ENCODE results near the gene ERCC5.

ERCC5 gene

DNA sequence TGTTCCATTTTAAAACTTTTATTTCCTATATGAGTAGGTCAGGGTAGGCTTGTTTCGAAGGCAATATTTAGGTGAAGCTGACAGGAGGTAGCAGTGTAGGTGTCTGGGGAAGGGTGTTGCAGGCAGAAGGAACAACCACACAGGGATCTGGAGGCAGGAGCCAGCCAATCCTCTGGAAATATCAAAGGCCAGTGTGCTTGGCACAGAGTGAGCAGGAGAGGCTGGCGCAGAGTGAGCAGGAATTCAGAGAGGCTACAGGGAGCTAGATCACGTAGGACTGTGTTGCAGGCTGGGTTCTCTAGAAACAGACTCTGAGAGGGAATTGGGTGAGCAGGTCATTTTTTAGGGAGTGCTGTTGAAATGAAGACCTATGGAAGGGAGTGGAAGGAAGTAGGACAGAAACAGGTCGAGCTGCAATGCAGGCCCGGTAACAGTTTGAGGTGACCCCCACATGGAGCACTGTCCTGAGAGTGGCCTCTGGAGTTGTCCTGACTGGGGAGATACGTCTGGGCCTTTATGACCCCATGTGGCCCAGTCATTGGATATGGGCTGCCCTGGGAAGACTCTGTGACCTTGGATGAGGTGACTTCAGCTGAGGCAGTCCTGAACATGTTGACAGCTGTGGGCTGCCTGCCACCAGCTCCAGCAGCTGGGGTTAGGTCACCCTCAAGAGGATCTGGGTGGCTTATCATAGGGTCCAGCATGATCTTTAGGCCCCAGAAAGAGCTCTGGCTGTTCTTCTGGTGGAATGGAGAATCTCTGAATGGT, 51.7 kb downstream of the ERCC5 start:
- DNase-seq, result no peak

DNA sequence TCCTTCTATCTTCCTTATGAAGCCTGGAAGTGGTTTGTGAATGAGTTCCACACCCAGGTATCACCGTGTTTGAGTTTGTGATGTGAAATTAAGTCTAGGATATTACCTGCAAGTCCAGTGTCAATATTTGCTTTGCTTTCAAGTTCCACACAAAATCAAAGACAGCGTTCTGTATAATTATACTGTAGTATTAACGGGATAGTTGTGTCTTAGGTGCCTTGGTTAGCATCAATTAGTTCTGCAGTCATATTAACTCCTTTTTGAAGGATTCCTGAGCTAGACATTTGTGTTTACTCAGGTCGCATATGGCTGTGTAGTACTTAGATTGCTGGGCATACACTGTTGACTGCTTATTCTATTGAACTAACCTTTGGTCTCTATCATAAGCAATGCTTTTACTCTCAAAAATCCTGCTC, 54.4 kb downstream of the ERCC5 start:
- no peak for DNase-seq

DNA sequence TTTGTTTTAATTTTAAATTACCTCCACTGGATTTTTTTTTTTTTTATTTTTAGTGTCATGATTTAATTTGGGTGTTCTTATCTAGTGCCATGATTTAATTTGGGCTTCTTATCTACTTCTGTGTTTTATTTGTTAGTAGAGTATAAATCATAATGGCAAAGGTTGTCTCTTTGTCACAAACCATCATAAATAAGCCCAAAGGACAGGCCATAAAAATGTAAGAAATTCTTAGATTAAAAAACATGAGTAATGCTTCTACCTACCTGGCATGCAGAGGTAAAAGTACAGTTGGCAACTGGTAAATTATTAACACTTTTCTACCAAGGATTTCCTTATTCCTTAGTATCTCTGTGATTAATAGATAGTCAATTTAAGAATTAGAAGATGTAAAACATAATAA, 55.2 kb downstream of the ERCC5 start:
- DNase-seq, result no peak

DNA sequence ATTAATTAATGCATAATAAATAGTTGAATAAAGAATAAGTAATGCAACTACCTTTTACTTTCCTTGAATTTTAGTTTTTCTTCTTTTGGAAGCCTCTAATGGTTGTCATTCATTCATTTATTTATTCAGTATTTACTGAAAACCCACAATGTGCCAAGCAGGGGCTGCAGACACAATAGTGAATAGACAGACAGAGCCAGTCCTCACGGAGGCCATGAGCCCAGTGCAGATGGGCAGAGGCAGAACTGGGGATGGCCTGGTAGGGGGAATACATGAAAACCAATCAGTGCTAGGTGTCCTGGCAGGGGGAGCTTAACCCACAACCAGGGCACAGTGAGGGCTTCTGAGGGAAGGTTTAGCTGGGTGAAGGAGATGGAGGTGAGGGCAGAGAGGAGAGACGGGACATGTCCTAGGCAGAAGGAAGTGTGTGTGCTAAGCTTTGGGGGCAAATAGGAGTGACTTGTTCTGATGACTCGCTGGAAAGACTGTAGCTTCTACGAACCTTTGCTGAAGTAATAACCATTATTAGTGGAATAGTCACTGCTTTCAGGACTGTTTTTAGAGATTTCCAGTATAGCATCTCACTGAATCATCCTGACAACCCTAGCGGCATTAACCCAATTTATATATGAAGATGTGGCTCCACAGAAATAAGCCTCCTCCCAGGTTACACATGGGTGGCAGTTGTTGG, 55.9 kb downstream of the ERCC5 start:
- no peak for DNase-seq

DNA sequence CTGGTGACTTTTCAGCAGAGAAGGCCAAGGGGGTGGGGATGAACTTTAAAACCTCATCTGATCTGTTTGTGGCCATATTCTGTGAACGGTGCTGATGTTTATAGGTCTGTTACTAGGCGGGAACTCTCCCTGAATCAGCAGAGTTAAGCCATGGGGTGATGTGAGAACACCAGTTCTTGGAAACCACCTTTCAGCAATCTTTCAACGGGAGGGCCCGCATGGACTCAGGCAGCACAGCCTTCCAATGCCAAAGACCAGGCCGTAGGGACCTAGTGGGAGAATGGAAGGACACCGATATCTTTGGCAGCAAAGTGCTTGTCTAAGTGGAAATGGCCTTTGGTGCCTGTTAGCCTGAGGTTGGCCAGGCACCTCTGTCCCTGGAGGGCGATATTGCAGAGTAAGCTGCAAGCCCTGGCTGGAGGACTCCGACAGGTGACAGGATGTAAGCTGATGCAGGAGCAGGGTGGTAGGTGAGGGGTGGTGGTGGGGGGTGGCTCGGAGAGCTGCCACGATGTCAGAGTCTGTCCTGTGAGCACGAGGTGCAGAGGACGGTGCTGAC, 57.0 kb downstream of the ERCC5 start:
- no peak for DNase-seq

DNA sequence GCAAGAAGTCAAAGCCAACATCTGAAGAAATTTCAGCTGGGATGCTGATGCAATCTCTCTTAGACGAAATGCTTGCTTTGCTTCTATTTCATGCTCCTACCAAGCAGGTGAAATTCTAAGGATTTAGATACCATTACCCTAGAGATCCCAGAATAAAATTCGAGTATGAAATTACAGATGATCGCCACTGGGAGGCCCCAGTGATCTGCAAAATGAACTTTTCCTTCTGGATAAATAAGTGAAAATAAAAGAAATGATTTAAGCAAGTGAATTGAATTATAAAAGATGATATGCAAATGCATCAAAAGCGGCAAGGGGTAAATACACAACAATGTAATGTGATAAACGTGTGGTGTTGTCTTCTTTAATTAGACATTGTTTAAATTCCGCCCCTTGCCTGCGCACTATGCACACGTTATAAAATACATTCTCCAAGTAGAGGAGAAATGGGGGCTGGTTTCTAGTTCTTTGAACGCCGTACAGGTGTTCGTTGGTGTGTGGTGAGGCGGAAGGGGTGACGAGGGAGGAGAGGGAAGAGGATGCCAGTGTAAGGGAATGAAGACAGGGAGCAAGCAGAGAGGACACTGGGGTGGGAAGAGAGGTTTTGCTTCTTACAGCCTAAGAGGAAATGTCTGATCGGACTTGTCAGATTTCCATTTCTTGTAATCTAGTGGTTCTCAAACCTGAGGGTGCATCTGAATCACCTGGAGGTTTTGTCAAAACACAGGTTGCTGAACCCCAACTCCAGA, 58.0 kb downstream of the ERCC5 start:
- DNase-seq, result peak; percentile 11

DNA sequence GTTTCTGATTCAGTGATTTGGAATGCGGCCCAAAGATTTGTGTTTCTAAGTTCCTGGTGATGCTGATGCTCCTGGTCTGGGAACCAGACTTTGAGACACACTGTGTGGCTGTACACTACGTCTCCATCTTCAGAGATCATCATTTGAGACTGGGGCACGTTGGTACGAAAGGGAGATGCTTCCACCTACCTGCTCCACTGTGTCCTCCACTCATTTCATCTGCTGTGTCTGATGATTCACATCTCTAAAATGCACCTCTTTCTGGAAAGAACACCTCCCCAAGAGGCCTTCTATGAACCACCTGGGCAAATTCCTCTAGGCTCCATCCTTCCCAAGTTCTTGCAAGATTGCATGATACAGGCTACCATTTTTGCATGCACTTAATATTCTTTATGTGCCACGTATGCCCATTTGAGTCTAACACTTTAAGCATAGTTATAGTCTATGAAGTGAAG, 58.6 kb downstream of the ERCC5 start:
- no peak for DNase-seq

DNA sequence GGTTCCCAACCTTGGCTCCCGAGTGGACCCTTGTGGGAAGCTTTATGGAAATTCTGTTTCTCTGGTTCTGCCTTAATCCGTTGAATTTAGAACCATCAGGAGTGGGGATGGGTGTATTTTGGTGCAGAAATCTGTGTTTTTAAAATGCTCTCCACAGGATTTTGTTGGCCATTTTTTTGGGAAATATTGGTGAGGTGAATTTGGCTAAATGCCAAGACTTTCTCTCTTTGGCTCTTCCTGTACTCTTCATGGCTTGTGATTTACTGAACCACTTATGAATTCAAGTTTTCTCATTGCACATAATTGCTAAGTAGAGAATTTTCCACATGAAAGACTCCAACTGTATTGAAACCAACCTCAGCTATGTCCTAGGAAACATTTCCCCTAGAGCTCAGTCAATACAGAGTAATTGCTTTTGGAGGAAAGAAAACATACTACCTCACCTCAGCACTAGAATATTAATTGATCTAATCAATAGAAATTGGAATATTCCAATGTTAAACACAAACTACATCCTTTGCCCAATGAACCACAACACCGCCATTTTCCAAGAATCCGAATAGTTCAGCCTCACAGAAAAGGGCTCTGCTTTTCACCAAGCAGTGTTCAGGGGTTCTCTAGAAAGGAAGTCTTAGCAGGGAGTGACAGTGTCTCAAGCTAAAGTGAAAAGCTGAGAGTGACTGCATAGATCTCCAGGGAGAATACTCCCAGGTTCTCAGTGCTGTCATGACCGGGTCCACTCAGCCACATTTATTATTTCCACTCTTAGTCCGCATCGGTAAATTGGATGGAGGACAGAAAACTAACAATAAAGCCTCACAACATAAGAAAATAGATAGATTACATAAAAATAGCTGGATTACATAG, 60.3 kb downstream of the ERCC5 start:
- DNase-seq, result no peak

DNA sequence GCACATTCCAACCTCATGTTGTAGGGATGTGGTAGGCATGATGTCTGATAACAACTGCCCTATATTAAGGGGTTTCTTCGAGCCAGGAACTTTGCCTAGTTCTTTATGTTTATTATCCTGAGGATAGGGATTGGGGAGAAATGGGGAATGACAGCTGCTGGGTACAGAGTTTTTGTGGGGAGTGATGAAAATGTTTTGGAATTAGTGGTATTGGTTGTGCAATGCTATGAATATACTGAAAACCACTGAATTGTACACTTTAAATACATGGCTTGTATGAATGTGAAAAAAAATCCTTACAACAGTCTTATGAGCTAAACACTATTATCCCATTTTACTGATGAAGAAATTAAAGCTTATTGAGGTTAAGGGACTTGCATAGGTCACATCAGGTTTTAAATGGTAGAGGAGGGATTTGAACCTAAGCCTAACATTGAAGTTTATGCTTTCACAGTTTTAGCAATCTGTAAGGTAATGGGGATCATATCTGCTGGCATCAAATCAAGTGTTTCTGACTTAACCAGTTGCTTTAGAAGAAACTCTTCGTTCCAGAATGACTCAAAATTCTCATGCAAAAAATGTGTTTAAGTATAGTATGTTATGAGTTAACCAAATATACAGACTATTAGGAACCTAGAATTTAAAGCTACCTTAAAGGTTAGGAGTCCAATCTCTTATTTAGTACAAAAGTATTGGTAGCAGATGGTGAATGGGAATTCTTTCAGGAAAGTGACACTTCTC, 61.4 kb downstream of the ERCC5 start:
- DNase-seq, result peak; percentile 19

DNA sequence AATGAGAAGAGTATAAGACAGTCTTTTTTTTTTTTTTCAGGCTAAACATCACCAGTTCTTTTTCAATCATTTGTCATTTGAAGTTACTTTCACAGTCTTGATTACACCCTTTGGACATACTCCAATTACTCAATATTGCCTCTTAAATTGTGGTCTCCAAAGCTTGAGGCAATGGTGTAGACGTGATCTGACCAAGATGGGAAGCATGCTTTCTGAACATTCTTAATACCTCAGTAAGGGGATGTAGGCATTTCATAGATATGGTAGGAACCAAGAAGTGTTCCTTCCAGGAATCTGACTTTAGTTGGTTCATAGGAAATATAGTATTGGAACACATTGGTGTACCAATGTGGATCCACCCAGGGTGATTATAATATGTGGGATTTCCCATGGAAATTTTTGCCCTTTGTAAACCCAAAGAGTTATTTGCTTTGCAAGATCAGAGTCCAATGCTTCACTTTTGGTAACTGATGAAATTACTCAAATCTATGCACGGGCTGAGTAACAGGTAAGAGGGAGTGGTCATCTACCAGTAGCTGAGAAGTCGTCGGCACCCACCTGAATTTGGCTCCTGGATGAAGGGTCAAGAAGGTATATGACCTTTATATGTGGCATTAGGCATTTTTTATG, 62.2 kb downstream of the ERCC5 start:
- no peak for DNase-seq

DNA sequence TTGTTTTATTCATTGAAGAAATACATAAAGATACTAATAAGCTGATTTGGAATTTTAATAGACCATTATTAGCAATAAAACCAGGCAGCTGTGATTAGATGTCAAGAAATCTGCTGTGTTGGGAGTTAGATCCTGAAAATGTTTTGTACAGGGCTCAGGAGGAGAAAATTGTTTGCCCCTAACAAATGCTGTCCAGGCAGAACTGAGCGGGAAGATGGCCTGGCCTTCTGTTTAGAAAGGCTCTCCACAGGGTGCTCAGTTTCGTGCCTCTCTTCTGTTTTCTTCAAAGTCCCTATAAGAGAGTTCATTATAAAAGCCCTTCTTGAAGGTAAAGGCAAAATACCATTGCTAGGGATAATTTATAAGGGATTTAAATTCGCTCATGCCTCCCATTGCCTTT, 64.1 kb downstream of the ERCC5 start:
- no peak for DNase-seq

DNA sequence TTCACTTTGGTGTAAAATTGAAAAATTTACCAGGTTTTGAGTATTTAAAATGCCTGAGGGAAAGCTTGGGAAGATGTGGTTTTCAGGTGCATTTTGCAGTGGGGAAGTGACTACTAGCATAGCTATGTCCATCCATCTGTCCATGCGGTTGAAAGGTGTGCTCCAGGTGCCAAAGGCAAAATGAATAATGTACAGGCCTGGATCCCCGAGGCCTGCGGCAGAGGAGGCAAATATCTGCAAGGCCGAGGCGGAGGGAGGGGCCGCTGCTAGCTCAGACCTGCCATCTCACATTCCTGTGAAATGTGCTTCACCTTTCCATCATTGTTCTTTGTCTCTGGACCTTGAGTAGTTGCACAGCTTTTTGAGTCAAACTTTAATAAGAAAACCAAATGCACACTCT, 65.5 kb downstream of the ERCC5 start:
- no peak for DNase-seq

DNA sequence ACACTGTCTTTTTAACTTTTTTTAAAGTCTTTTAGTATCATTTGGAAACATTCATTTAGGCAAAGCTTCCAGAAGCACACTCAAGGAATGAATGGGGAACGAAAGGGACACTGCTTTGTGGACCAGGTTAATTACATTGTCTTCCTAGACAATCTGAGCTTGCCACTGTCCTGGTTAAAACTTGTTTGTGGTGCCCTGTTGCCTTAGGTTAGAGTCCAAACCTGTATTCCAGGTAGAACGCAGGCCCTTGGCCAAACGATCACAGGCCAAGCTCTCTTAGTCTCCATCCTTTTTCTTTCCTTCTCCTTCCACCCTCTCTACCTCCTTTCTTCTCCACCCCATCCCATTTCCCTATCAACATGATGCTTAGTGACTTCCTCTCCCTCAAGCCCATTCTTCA, 66.8 kb downstream of the ERCC5 start:
- DNase-seq, result no peak

DNA sequence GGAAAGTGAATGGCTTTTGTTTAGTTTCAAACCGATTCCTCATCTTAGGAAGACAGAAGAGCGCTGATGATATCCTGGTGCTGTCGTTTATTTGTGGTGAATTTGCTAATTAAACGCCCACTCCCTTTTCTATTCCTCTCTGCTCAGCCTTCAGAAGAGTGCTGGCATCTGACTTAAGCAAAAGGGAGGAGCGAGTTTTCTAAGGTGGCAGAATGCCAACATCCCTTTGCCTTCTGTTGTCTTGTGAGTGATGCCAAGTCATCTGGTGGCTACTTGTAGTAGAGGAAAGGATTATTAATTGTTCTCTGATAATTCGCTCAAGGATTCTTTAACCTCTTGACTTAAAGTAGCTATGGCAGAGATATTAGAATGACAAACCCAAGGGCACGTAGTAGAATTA, 68.1 kb downstream of the ERCC5 start:
- no peak for DNase-seq

DNA sequence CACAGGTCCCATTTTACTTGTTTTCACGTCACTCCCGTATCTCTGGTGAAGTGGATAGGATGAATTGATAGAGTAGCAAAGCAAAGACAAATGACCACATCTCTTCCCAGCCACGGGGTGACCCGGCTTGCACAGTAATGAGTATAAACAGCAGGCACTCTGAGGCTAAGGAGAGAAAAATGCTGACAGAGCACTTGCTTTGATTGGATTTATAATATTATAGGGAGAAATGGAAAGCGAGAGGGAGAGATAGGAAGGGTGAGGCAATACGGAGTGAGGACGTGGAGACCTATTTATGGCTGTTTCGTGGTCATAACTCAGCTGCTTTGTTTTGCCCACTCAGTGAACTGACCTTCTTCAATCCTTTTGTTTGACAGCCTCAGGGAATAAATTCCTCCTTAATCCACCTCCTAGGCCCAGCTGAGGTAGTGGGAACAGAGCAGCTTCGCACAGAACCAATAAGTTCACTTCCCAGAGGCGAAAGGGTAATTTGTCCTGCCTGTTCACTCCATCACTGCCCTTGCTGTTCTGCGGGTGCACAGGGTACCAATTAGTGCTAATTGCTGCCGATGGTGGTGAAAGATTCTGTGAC, 68.6 kb downstream of the ERCC5 start:
- DNase-seq, result no peak

DNA sequence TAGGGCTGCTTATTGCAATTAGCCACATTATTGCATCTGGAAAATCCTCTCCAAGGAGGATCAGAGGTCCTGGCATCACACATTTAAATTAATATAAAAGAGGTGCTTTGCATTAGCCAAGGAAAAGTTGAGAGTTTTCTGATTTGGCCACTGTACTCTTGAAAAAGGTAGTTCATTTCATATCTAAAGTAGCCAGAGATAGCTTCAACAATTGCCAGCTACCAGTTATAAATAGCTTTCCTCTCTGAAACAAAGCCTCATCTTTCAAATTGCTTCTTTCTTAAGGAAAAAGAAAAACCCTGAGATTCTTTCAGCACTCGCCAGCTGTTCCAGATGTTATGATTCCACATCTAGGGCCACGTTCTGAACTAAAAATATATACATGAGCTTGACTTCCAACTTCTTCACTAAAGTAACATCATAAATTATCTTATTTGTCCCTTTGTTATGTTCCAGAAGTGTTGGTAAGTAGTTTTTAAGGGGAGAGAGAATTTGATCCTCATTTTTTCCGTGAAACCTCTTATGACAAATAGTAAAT, 69.6 kb downstream of the ERCC5 start:
- DNase-seq, result no peak

DNA sequence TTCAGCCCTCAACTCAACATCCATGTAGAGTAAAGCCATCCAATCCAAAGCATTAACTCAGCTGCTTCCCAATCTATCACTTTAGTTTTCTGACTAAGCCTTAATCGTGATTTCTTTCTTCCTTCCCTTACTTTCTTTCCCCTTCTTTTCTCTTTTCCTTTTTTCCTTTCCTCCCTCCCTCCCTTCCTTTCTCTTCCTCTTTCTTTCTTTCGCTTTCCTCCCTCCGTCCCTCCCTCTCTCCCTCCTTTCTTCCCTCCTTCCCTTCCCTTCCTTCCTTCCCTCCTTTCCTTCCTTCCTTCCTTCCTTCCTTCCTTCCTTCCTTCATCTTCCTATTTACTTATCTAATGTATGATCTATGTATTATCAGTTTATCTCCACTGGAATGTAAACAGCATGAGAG, 71.2 kb downstream of the ERCC5 start:
- no peak for DNase-seq

DNA sequence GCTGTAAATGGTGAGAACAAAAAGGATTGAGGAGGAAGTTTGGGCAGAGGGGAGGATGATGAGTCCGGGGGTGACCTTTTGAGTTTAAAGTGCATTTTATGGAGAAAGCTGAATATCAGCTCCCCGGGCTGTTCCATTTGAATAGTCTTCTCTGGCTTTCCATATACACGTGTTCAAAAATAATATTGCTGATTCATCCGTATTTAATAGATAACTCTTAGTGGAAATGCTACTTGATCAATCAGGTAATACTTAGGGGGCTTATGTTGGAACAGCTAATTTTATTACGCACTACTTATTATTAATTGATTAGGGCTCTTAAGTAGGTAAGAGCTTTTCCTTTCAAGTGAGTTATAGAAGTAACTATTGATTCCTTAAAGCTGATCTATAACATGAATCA, 76.4 kb downstream of the ERCC5 start:
- DNase-seq, result no peak
